HepG2 (cell line): ENCODE measurements around the gene CYP2A7. TPM values are rescaled to one million over a fixed set of nuclear protein-coding genes. Genes with fewer than 3 reads are reported as not detected.

ENCODE experiments used
- BRCA1 ChIP-seq: sonication (generic); formaldehyde crosslinking; IDR thresholded peaks from 2 replicates; pipeline ENCODE4 v1.4.0; 2020; ENCODE audit warnings: missing genetic modification reagents
- CEBPG ChIP-seq: IDR thresholded peaks from 2 replicates; pipeline ENCODE4 v1.6.1; 2016
- DRAP1 ChIP-seq: IDR thresholded peaks from 2 replicates; pipeline ENCODE4 v1.6.1; 2016; ENCODE audit warnings: missing genetic modification reagents, missing compliant biosample characterization
- ELF4 ChIP-seq: sonication (generic); formaldehyde crosslinking; IDR thresholded peaks from 2 replicates; pipeline ENCODE4 v1.5.0; 2020; ENCODE audit warnings: missing genetic modification reagents, mild to moderate bottlenecking, moderate library complexity, borderline replicate concordance
- FOSL1 ChIP-seq: sonication (generic); formaldehyde crosslinking; IDR thresholded peaks from 2 replicates; pipeline ENCODE4 v1.9.0; 2021; ENCODE audit warnings: missing genetic modification reagents, borderline replicate concordance
- HNF1B ChIP-seq: sonication (generic); formaldehyde crosslinking; IDR thresholded peaks from 2 replicates; pipeline ENCODE4 v1.5.1; 2020; ENCODE audit warnings: mild to moderate bottlenecking, moderate library complexity, missing genetic modification reagents
- NR2F1 ChIP-seq, 2 experiments: fragments of 450-650 bp in 1 of 2; formaldehyde crosslinking in 1 of 2; IDR thresholded peaks; 2 replicates each; pipeline versions ENCODE4 v1.5.0 to v1.6.1; 2016 to 2020; ENCODE audit warnings: mild to moderate bottlenecking in 1 of 2, missing compliant biosample characterization in 1 of 2, missing genetic modification reagents in 1 of 2, moderate library complexity in 1 of 2
- RAD21 ChIP-seq: fragments of 450-650 bp; formaldehyde crosslinking; IDR thresholded peaks from 2 replicates; pipeline ENCODE4 v1.5.0; 2020; ENCODE audit warnings: mild to moderate bottlenecking
- SIX1 ChIP-seq: sonication (generic); formaldehyde crosslinking; IDR thresholded peaks from 2 replicates; pipeline ENCODE4 v1.4.0; 2020; ENCODE audit warnings: missing genetic modification reagents, borderline replicate concordance
- SMARCE1 ChIP-seq: fragments of 450-650 bp; IDR thresholded peaks from 2 replicates; pipeline ENCODE4 v1.6.1; 2017; ENCODE audit warnings: borderline replicate concordance
- TBX3 ChIP-seq: fragments of 450-650 bp; IDR thresholded peaks from 2 replicates; pipeline ENCODE4 v1.6.1; 2017; ENCODE audit warnings: antibody characterized with exemption, mild to moderate bottlenecking, inconsistent platforms, borderline replicate concordance
- TEAD2 ChIP-seq: sonication (generic); formaldehyde crosslinking; IDR thresholded peaks from 2 replicates; pipeline ENCODE4 v1.9.0; 2021; ENCODE audit warnings: missing genetic modification reagents
- TFAP4 ChIP-seq: sonication (generic); IDR thresholded peaks from 2 replicates; pipeline ENCODE4 v1.6.1; 2016; ENCODE audit warnings: low read depth, borderline replicate concordance
- ZNF24 ChIP-seq: fragments of 450-650 bp; IDR thresholded peaks from 2 replicates; pipeline ENCODE4 v1.6.1; 2017; ENCODE audit warnings: antibody characterized with exemption, mild to moderate bottlenecking
- ZNF281 ChIP-seq: sonication (generic); formaldehyde crosslinking; IDR thresholded peaks from 2 replicates; pipeline ENCODE4 v1.4.0; 2020; ENCODE audit warnings: missing genetic modification reagents, borderline replicate concordance
- ZNF580 ChIP-seq: IDR thresholded peaks from 2 replicates; pipeline ENCODE4 v1.6.1; 2016; ENCODE audit warnings: low read depth, borderline replicate concordance
- ZNF766 ChIP-seq: sonication (generic); formaldehyde crosslinking; IDR thresholded peaks from 2 replicates; pipeline ENCODE4 v1.5.0; 2020; ENCODE audit warnings: missing genetic modification reagents, borderline replicate concordance
- ZNF770 ChIP-seq: sonication (generic); formaldehyde crosslinking; IDR thresholded peaks from 2 replicates; pipeline ENCODE4 v1.5.0; 2020; ENCODE audit warnings: mild to moderate bottlenecking, missing genetic modification reagents
- ZNF816 ChIP-seq: sonication (generic); formaldehyde crosslinking; IDR thresholded peaks from 2 replicates; pipeline ENCODE4 v1.8.0; 2022; ENCODE audit warnings: missing genetic modification reagents, mild to moderate bottlenecking, borderline replicate concordance
- polyA plus RNA-seq, 8 experiments: library from polyadenylated mRNA; depleted of rRNA in 3 of 8; stranded (reverse) in 7 of 8; unstranded in 1 of 8; fragments of >200 nt; fragmentation: Illumina TruSeq in 4 of 8; extraction: Trizol in 4 of 8; gene quantifications; 2 replicates each; pipeline versions ENCODE4 v1.2.1 to v1.2.3, GENCODE V29; 2011 to 2016; ENCODE audit warnings: low read depth in 4 of 8, missing spikeins in 1 of 8, mixed read lengths in 1 of 8; ENCODE audit not compliant: insufficient read depth in 1 of 8
- total RNA-seq, 5 experiments: library from RNA; depleted of rRNA; stranded (reverse); fragments of >200 nt; fragmentation: Illumina TruSeq; extraction: Trizol; gene quantifications; 2 replicates each; pipeline ENCODE4 v1.2.3, GENCODE V29; 2016; ENCODE audit warnings: low read depth in 1 of 5

The CYP2A7 gene
- total and polyA plus RNA-seq, 2 of the 13 experiments (the other 11 are each of a cell fraction or from before 2014, with no cell fraction given), result not detected

- TF ChIP-seq SIX1 (CRISPR knock-in tag), result peak; percentile 96
- TF ChIP-seq TBX3, result peak; percentile 78; the same call in 1 of the 2 replicates
- no peak for TF ChIP-seq TEAD2 (CRISPR knock-in tag)
- peak; percentile 96 for TF ChIP-seq ZNF770 (CRISPR knock-in tag)
- peak; percentile 57 for TF ChIP-seq CEBPG (CRISPR knock-in tag)
- peak; percentile 89; the same call in 1 of the 2 replicates for TF ChIP-seq ZNF766 (CRISPR knock-in tag)
- TF ChIP-seq RAD21, result no peak
- TF ChIP-seq BRCA1, result 0 out of 2 replicates have a peak, but pooled peaks have one; percentile 53
- no peak for TF ChIP-seq ZNF816
- TF ChIP-seq FOSL1 (CRISPR knock-in tag), result 0 out of 2 replicates have a peak, but pooled peaks have one; percentile 27
- no peak for TF ChIP-seq SMARCE1
- TF ChIP-seq TFAP4, result peak; percentile 51; the same call in 1 of the 2 replicates
- peak; percentile 100 for TF ChIP-seq ZNF281 (CRISPR knock-in tag)
- TF ChIP-seq ELF4 (CRISPR knock-in tag), result 0 out of 2 replicates have a peak, but pooled peaks have one; percentile 30
- no peak for TF ChIP-seq ZNF24
- TF ChIP-seq ZNF580 (CRISPR knock-in tag), result peak; percentile 69; the same call in 1 of the 2 replicates
- peak; percentile 17; the same call in 1 of the 2 replicates for TF ChIP-seq DRAP1 (CRISPR knock-in tag)
- TF ChIP-seq NR2F1 (CRISPR knock-in tag; IDR thresholded peaks at IDR 0.05), result peak in 1 of 2 experiments; percentile 28; a peak in 1 of 4 replicates
- TF ChIP-seq HNF1B, result peak; percentile 69; the same call in 1 of the 2 replicates
Measured at GRCh38 chr19:40831502-40832430, 50.3 kb downstream of the CYP2A7 start (continued).
